Measurements from ENCODE around the gene RBM24.

RBM24 gene

DNA sequence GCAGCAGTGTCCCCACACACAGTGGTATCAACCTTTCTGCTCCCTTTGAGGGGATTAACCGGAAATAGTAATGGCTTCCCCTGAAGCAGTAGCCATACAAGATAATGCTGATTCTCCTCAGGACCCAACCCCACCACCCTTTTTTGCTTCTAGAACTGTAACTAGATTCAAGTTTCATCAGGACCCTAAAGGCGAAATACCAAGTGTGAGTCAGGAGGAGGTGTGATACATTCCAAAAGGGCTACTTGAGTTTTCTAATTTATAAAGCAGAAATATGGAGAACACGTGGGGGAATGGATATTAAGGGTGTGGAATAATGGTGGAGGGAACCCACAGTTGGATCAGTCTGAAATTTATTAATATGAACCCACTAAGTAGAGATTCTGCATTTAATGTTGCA is 60.7 kb downstream of the RBM24 start:
- DNase-seq (ENCODE audit: low read depth, low spot score), result no peak

- no peak for DNase-seq (ENCODE audit: low read depth, low spot score)
Measured at GRCh38 chr6:17343215-17343614, 62.1 kb downstream of the RBM24 start.
